Measurements from ENCODE around the gene TLN1. TPM values are rescaled to one million over a fixed set of nuclear protein-coding genes. Genes with fewer than 3 reads are reported as not detected.

Gene TLN1
- total RNA-seq, 2 donors from 2014 or later, result 117 to 123 TPM

DNA sequence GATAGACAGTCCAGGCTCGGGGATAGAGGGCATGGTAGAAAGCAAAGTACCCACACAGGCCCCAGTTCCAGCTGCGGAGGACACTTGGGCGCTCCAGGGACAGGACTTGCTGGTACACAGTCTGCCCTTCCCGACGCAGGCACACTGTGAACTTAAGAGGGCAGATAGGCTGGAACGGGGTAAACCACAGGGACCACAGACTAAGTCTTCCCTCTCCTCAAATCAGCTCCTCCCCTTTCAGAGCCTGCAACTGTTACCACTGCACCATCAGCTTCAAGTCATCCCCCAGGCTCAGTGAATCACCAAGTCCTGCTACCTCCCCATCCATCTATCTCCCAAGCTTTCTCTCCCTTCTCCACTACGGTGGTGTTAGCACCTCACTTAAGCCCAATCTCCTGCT is 9.7 kb upstream of the TLN1 start:
- Histone ChIP-seq H3K4me3 (ENCODE audit: low read length) (no peak overlapping the region), H3K9ac (ENCODE audit: extremely low read depth, low read length, poor library complexity, severe bottlenecking) (no peak overlapping the region), H3K27ac (ENCODE audit: low read depth, low read length) (no peak overlapping the region), H3K9me3 (ENCODE audit: control insufficient read depth, low read length) (no peaks in the 10 kb centered on the region), H3K36me3 (ENCODE audit: control insufficient read depth, insufficient read depth, low read length) (peaks cover 82% of the 10 kb centered on the region), H3K4me1 (ENCODE audit: control insufficient read depth, insufficient read depth, low read length) (no peaks in the 10 kb centered on the region), H3K27me3 (ENCODE audit: control insufficient read depth, insufficient read depth, low read length, poor library complexity, severe bottlenecking) (no peaks in the 10 kb centered on the region)
- no peak for DNase-seq
- 93% methylated on average over 5 to 7 of the region's 7 CpGs for WGBS, 2 experiments (ENCODE audit: insufficient coverage in 1 of 2, insufficient read length in 1 of 2)
- Mint-ChIP-seq H3K9me3 (no peaks in the 10 kb centered on the region), H3K4me3 (no peak overlapping the region), H3K4me1 (peaks cover 9% of the 10 kb centered on the region), H3K27ac (no peak overlapping the region), H3K36me3 (ENCODE audit: low read depth) (peaks cover 85% of the 10 kb centered on the region), H3K27me3 (ENCODE audit: insufficient read depth) (no peaks in the 10 kb centered on the region)
- no peak for TF ChIP-seq CTCF (conservative IDR thresholded peaks at IDR 0.05)

DNA sequence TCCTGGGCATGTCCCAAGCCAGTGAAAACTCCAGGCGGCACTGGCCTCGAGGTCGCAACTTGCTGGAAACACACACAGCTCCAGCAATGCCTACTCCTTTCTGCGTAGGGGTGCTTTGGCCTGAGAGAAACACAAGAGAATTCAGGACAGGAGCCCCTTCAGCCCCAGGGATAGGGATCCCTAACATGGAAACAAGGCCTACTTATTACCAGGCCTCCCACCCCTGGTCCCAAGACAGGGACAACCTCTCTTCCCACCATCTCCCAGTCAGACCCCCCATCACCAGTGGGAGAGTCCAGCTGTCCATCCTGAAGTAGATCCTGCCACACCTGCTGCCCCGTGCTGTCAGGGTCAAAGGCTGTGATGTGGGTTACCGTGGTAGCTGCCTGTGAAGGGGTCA is 8.2 kb upstream of the TLN1 start:
- peaks cover 88% of the 10 kb centered on the region for H3K36me3 ChIP-seq (ENCODE audit: control insufficient read depth, insufficient read depth, low read length)
- H3K4me3 ChIP-seq (ENCODE audit: low read length), result no peak overlapping the region
- no peaks in the 10 kb centered on the region for H3K9me3 ChIP-seq (ENCODE audit: control insufficient read depth, low read length)
- no peak overlapping the region for H3K27ac Mint-ChIP-seq
- no peaks in the 10 kb centered on the region for H3K27me3 ChIP-seq (ENCODE audit: control insufficient read depth, insufficient read depth, low read length, poor library complexity, severe bottlenecking)
- no peak for DNase-seq
- H3K4me3 Mint-ChIP-seq, result no peak overlapping the region
- 95 to 96% methylated on average over 5 to 6 of the region's 6 CpGs for WGBS, 2 experiments (ENCODE audit: insufficient coverage in 1 of 2, insufficient read length in 1 of 2)
- no peaks in the 10 kb centered on the region for H3K4me1 Mint-ChIP-seq
- no peak overlapping the region for H3K27ac ChIP-seq (ENCODE audit: low read depth, low read length)
- no peaks in the 10 kb centered on the region for H3K9me3 Mint-ChIP-seq
- H3K36me3 Mint-ChIP-seq (ENCODE audit: low read depth), result peaks cover 80% of the 10 kb centered on the region
- TF ChIP-seq CTCF (conservative IDR thresholded peaks at IDR 0.05), result no peak
- no peaks in the 10 kb centered on the region for H3K27me3 Mint-ChIP-seq (ENCODE audit: insufficient read depth)
- H3K4me1 ChIP-seq (ENCODE audit: control insufficient read depth, insufficient read depth, low read length), result peaks cover 3% of the 10 kb centered on the region
- no peak overlapping the region for H3K9ac ChIP-seq (ENCODE audit: extremely low read depth, low read length, poor library complexity, severe bottlenecking)

DNA sequence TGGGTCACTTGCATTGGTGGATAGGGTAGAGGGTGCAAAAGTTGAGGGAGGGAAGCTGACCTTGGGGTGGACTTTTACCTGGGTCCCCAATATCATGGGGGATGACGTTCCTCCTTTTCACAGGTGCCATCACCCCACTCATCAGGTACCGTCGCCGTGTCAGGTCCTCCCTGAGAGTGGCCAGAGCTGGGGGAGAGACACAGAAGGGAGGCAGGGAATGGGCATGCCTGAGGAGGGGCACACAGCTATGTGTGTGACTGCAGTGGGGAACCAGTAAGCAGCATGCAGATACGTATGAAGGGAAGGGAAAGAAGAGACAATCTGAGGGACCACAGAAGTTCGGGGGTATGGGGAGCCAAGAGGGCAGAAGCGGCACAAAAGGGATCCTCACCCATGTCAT is 6.9 kb upstream of the TLN1 start:
- H3K9ac ChIP-seq (ENCODE audit: extremely low read depth, low read length, poor library complexity, severe bottlenecking), result no peak overlapping the region
- 95 to 97% methylated on average over 3 to 7 of the region's 7 CpGs for WGBS, 2 experiments (ENCODE audit: insufficient coverage in 1 of 2, insufficient read length in 1 of 2)
- H3K27me3 Mint-ChIP-seq (ENCODE audit: insufficient read depth), result no peaks in the 10 kb centered on the region
- H3K36me3 Mint-ChIP-seq (ENCODE audit: low read depth), result peaks cover 80% of the 10 kb centered on the region
- no peaks in the 10 kb centered on the region for H3K9me3 Mint-ChIP-seq
- peaks cover 95% of the 10 kb centered on the region for H3K36me3 ChIP-seq (ENCODE audit: control insufficient read depth, insufficient read depth, low read length)
- H3K27ac Mint-ChIP-seq, result no peak overlapping the region
- no peak overlapping the region for H3K27ac ChIP-seq (ENCODE audit: low read depth, low read length)
- peaks cover 3% of the 10 kb centered on the region for H3K4me1 ChIP-seq (ENCODE audit: control insufficient read depth, insufficient read depth, low read length)
- H3K9me3 ChIP-seq (ENCODE audit: control insufficient read depth, low read length), result no peaks in the 10 kb centered on the region
- H3K4me1 Mint-ChIP-seq, result no peaks in the 10 kb centered on the region
- no peak overlapping the region for H3K4me3 Mint-ChIP-seq
- no peak for DNase-seq
- TF ChIP-seq CTCF (conservative IDR thresholded peaks at IDR 0.05), result no peak
- no peaks in the 10 kb centered on the region for H3K27me3 ChIP-seq (ENCODE audit: control insufficient read depth, insufficient read depth, low read length, poor library complexity, severe bottlenecking)
- H3K4me3 ChIP-seq (ENCODE audit: low read length), result no peak overlapping the region
